ENCODE data around the gene BIRC3.
"Not testable (repeated sequence)": the region's sequence is repeated elsewhere in the genome, so short reads cannot be mapped to it uniquely, and the experiment has no call there.

The BIRC3 gene

GRCh38 chr11:102296757-102297156, 20.5 kb upstream of the BIRC3 start:
- DNase-seq: not testable (repeated sequence)

GRCh38 chr11:102300837-102301236, 16.4 kb upstream of the BIRC3 start:
- not testable (repeated sequence) for DNase-seq

- no peak for DNase-seq
Measured at GRCh38 chr11:102302241-102302640, 15.0 kb upstream of the BIRC3 start.

GRCh38 chr11:102304686-102305085, 12.6 kb upstream of the BIRC3 start:
- DNase-seq: no peak

- DNase-seq: no peak
Measured at GRCh38 chr11:102305352-102306047, 11.8 kb upstream of the BIRC3 start.

GRCh38 chr11:102306048-102306597, 11.2 kb upstream of the BIRC3 start:
- DNase-seq: no peak

- DNase-seq: no peak
Measured at GRCh38 chr11:102306817-102307726, 10.2 kb upstream of the BIRC3 start.

GRCh38 chr11:102307727-102308038, 9.6 kb upstream of the BIRC3 start:
- no peak for DNase-seq

- DNase-seq: no peak
Measured at GRCh38 chr11:102309621-102310541, 7.4 kb upstream of the BIRC3 start.

GRCh38 chr11:102312667-102313066, 4.6 kb upstream of the BIRC3 start:
- no peak for DNase-seq

GRCh38 chr11:102313238-102313940, 3.9 kb upstream of the BIRC3 start:
- no peak for DNase-seq

- DNase-seq: no peak
Measured at GRCh38 chr11:102314784-102315183, 2.5 kb upstream of the BIRC3 start.

- DNase-seq: no peak
Measured at GRCh38 chr11:102316346-102316904, 859 bp upstream of the BIRC3 start.

GRCh38 chr11:102317768-102318103, 452 bp downstream of the BIRC3 start:
- DNase-seq: no peak

- DNase-seq: no peak
Measured at GRCh38 chr11:102318469-102318868, 1.2 kb downstream of the BIRC3 start.

- no peak for DNase-seq
Measured at GRCh38 chr11:102319544-102319943, 2.3 kb downstream of the BIRC3 start.

- DNase-seq: no peak
Measured at GRCh38 chr11:102320188-102320587, 2.9 kb downstream of the BIRC3 start.

- no peak for DNase-seq
Measured at GRCh38 chr11:102320679-102321078, 3.4 kb downstream of the BIRC3 start.

- no peak for DNase-seq
Measured at GRCh38 chr11:102322560-102322959, 5.3 kb downstream of the BIRC3 start.

GRCh38 chr11:102323542-102324251, 6.4 kb downstream of the BIRC3 start:
- DNase-seq: no peak

GRCh38 chr11:102325088-102325487, 7.8 kb downstream of the BIRC3 start:
- no peak for DNase-seq

Data from NCI-H2171 treated with DMSO at 0.1 percent for 48 hours (cell line).